Measurements from ENCODE around the gene WBP11. TPM values are rescaled to one million over a fixed set of nuclear protein-coding genes. Genes with fewer than 3 reads are reported as not detected.

The WBP11 gene
- total RNA-seq, 1 experiment from 2014 or later: 108 TPM

- no peaks in the 10 kb centered on the region for H3K23me2 ChIP-seq (ENCODE audit: insufficient read length, low read depth, low read length, poor library complexity, severe bottlenecking)
- no peak for DNase-seq
- no peak overlapping the region for H2BK15ac ChIP-seq (ENCODE audit: low read depth, low read length)
- H3K9ac ChIP-seq (ENCODE audit: extremely low read depth, insufficient read length, low read length): no peak overlapping the region
- H3K4me1 Mint-ChIP-seq: peaks cover 3 to 4% of the 10 kb centered on the region in 2 experiments; a peak in 2 of 4 replicates
- H3K9me3 Mint-ChIP-seq: no peaks in the 10 kb centered on the region
- TF ChIP-seq CTCF (conservative IDR thresholded peaks at IDR 0.05): no peak
- H3K9me3 ChIP-seq (ENCODE audit: control insufficient read depth, low read depth, low read length): no peaks in the 10 kb centered on the region
- H4K20me1 ChIP-seq (ENCODE audit: control insufficient read depth, insufficient read depth, insufficient read length): no peaks in the 10 kb centered on the region
- no peak overlapping the region for H3K4me2 ChIP-seq (ENCODE audit: insufficient read depth, insufficient read length, low read length)
- no peak overlapping the region for H4K91ac ChIP-seq (ENCODE audit: insufficient read length, low read depth, low read length)
- H3K27me3 Mint-ChIP-seq (ENCODE audit: low read depth): no peaks in the 10 kb centered on the region
- H4K8ac ChIP-seq (replicated peaks; ENCODE audit: insufficient read length, low read depth, low read length): no peak overlapping the region
- no peak overlapping the region for H2BK120ac ChIP-seq (ENCODE audit: low read depth, low read length, poor library complexity, severe bottlenecking)
- H3K27me3 ChIP-seq (ENCODE audit: insufficient read depth, low read length): no peaks in the 10 kb centered on the region; the same call in 1 of the 2 replicates
- H2BK5ac ChIP-seq (ENCODE audit: insufficient read length, low read length): no peak overlapping the region
- no peak overlapping the region for H3K56ac ChIP-seq (ENCODE audit: insufficient read length, low read depth, low read length)
- no peaks in the 10 kb centered on the region for H3K36me3 Mint-ChIP-seq (ENCODE audit: insufficient read depth in 1 of 3, low read depth in 3 of 3)
- H3K27ac Mint-ChIP-seq: no peak overlapping the region
- no peak overlapping the region for H2AK5ac ChIP-seq (ENCODE audit: insufficient read length, low read length)
- H2BK12ac ChIP-seq (ENCODE audit: insufficient read length, low read depth, low read length): no peak overlapping the region
- no peak overlapping the region for H3K14ac ChIP-seq (ENCODE audit: insufficient read depth, low read length)
- no peaks in the 10 kb centered on the region for H3K4me1 ChIP-seq (ENCODE audit: insufficient read depth, low read length)
- H2BK20ac ChIP-seq (ENCODE audit: low read depth, low read length, poor library complexity, severe bottlenecking): no peak overlapping the region
- H3T11ph ChIP-seq (ENCODE audit: low read length): no peak overlapping the region
- H4K5ac ChIP-seq (ENCODE audit: insufficient read length, low read depth, low read length): no peak overlapping the region
- no peak overlapping the region for H3K23ac ChIP-seq (ENCODE audit: insufficient read length, low read depth, low read length)
- H3K79me1 ChIP-seq (ENCODE audit: insufficient read depth, low read depth, low read length, poor library complexity, severe bottlenecking): no peaks in the 10 kb centered on the region
- 100% methylated on average over 1 of the region's 4 CpGs for WGBS (ENCODE audit: extremely low coverage, insufficient read length, low lambda C conversion rate)
- H3K4me3 Mint-ChIP-seq: no peak overlapping the region
- H2AFZ ChIP-seq (ENCODE audit: low read length): no peak overlapping the region
- H3K4ac ChIP-seq (ENCODE audit: low read depth, low read length): no peak overlapping the region
- no peak overlapping the region for H3K27ac ChIP-seq (ENCODE audit: insufficient read length, low read depth, low read length)
- H3K18ac ChIP-seq (ENCODE audit: insufficient read length, low read depth, low read length): no peak overlapping the region
- no peaks in the 10 kb centered on the region for H3K79me2 ChIP-seq (ENCODE audit: insufficient read depth, low read length)
These were observed 43.8 kb upstream of the WBP11 start for GRCh38 chr12:14846876-14847580.

Measured in H9 (cell line).